GM18951 (cell line): Measurements from ENCODE around the gene TINCR.

ENCODE experiments used
- POLR2A ChIP-seq: IDR thresholded peaks from 4 replicates; pipeline ENCODE4 v1.6.1; 2011; ENCODE audit warnings: mild to moderate bottlenecking; ENCODE audit not compliant: insufficient read length, insufficient read depth; ENCODE audit errors: extremely low read depth
- in situ Hi-C: fragments of 300-500 bp; cut with MboI; formaldehyde crosslinking; loops from one replicate; pipeline ENCODE4 v1.12.0; 2022; ENCODE audit warnings: low sequenced_read_pairs, mixed read lengths, inconsistent platforms; ENCODE audit not compliant: unreplicated experiment

Gene TINCR

DNA sequence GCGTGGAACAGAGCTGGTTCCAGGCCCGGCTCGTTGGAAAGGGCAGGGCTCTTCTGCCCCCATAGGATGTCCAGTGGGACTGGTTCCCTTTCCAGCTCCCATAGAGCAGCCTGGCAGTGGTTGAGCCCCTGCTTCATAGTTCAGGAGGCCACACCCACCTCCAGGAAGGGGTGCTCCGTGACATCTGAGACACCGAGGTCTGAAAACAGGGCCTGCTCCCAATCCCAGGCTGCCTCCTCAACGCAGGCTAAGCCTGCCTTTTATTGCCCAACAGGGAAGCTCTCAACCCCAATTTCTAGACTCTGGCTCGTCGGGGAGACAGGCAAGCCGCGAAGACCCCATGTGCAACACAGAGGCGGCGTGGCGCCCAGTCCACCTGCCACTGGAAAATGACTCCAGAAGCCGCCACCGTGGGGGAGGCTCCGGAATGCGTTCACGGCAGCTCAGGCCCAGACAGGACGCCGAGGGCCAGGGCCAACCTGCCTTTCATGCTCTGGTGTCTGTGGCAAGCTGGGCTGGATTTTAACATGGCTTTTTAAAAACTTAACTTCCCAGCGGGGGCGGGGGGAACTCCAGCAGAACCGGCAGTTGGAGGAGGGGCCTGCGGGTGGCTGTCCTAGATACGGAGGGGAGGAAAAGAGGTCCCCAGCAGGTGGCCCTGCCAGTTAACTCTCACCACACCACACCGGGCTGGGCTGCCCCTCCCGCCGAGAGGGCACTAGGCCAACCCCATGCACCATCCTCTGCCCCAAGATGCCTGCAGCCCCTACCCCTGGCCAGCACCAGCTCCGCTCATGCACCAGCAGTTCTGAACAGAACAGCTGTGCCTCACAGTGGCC, 17.9 kb upstream of the TINCR start:
- no peak for TF ChIP-seq POLR2A
- in situ Hi-C loops = no loop called here

DNA sequence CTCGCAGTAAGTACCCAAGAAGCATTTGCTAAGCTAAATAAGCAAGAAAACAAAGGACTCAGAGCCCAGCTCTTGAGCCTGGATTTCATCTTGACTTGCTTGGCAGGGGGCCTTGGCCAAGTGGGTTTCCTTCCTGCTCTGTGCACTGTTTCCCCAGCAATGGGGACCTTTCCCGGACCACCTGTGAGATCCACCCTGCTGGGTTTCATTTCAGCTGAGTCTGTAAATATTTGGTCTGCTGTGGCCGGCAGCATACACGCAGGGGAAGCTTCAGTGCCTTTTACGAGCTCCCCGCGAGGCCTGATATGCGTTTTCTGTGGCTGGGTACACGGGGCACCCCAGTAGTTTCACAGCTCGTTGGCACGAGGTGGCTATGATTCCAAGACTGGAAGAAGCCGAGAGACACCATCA, 12.4 kb upstream of the TINCR start:
- no peak for TF ChIP-seq POLR2A
- in situ Hi-C loops = no loop called here

DNA sequence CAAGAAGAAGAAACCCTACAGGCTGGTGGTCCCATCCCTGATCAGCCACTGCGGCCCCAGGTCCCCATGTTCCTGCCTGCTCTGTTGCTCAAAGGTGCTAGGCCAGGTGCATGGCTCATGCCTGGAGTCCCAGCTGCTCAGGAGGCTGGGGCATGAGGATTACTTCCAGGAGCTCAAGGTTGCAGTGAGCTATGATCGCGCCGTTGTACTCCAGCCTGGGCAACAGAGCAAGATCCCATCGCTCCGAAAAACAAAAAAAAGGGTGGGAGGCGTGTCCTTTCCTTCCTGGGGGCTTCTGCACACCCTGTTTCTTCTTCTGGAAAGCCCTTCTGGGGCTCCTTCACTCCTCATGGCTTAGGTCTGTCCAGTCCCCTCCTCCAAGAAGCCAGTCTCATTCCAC, 11.9 kb upstream of the TINCR start:
- in situ Hi-C loops = no loop called here
- no peak for TF ChIP-seq POLR2A

DNA sequence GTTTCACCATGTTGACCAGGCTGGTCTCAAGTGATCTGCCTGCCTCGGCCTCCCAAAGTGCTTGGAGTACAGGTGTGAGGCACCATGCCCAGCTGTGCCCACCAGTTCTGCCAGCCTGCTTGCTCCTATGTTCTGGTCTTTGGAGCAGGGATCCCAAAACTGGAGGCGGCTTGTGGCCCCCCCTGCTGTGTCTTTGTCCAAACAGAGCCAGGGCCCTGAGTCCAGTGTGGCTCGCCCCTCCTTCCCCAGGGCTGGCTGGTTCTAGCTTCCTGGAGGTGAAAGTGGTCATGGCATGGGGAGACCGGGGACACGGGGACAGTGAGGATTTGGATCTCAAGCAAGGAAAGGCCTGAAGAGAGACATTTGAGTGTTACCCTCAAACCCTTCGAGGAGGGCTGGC, 11.5 kb upstream of the TINCR start:
- TF ChIP-seq POLR2A = no peak
- in situ Hi-C loops = no loop called here

DNA sequence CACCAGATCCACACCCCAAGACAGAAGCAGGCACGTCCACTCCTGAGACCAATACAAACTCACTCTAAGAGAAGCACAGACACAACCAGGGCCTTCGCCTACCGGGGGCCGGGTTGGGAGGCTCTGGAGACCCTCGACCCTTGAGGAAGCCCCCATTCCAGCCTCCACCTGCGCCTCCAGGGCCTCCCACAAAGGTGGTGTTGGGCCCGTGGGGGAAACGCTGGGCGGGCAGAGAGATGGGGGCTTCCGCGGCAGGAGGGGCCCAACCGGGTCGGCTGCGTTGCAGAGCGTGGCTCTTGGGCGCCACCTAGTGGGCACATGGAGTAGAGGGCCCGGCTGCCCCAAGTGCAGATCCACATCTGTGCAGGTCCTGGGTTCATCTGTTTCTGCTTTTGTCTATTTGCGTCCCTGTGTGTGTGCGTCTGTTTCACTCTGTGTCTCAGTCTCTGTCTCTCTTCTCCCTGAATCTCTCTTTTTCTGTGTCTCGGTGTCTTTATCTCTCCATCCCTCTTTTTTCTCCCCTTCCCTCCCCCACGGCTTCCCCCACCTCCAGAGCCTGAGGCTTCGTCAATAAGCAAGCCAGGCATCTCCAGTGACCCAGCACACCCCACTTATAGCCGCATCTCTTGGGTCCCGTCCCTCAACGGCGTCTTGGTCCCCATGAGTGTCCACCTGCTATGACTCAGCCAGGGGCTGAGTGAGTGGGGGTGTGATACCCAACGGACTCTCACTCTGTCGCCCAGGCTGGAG, 10.5 kb upstream of the TINCR start:
- TF ChIP-seq POLR2A = no peak
- in situ Hi-C loops = no loop called here

DNA sequence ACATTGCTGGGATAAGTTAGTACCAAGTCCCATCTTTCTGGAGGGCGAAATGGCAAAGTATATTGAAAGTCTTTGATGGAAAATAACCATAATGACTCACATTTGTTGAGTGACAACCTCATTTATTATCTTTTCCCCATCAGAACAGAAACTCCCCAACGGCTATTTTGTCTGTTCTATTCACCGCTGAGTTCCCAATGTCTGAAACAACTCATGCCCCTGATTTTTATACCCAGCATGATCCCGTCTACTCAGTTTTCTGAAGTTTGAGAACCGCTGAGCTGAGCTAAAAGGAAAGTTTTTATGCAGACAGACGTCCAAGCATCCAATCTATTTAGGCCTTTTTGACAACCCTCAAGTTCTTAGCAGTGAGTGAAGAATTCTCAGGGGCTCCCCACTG, 7.8 kb upstream of the TINCR start:
- in situ Hi-C loops = no loop called here
- no peak for TF ChIP-seq POLR2A

DNA sequence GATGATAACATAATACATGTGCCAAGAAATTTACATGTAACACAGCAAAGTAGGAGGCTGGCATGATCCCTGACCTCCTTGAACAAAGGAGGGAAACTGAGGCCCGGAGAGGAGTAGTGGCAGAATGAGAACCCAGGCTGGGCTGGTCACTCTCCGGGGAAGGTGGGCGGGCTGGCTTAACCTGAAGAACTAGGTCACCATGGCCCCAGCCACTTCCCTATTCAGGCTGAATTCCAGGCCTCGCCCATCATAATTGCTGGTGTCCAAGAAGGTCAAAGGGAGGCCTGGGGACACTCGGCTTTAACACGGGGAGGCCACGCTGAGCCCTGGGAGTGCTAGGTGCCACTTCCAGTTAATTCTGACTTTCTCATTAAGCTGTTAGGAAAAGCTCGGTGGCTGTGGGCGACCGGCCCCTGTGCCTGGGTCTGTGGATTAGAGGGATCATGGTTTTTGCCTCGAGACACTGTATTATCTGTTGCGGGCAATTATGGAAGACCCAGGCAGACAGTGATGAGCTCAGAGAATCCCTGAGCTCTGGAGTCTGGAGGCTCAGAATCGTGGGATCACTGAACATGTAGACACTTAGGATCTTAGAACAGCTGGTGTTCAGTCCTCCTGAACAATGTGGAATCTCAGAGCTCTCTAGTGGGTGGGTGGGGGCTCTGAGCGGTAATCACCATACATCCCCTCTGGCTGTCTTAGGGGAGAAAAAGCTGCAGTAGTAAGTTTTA, 5.0 kb upstream of the TINCR start:
- TF ChIP-seq POLR2A = no peak
- in situ Hi-C loops = no loop called here

DNA sequence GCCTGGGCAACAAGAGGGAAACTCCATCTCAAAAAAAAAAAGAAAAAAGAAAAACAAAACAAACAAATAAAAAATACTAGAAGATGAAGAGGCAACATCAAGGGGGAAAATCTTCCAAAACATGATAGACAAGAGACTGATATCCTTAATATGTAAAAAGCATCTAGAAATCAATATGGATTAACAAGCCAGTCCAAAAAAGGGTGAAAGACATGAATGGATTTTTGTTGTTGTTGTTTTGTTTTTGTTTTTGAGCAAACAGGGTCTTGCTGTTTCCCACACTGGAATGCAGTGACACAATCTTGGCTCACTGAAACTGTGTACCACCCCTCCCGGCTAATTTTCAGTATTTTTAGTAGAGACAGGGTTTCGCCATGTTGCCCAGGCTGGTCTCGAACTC, 4.0 kb upstream of the TINCR start:
- no peak for TF ChIP-seq POLR2A
- in situ Hi-C loops = no loop called here

DNA sequence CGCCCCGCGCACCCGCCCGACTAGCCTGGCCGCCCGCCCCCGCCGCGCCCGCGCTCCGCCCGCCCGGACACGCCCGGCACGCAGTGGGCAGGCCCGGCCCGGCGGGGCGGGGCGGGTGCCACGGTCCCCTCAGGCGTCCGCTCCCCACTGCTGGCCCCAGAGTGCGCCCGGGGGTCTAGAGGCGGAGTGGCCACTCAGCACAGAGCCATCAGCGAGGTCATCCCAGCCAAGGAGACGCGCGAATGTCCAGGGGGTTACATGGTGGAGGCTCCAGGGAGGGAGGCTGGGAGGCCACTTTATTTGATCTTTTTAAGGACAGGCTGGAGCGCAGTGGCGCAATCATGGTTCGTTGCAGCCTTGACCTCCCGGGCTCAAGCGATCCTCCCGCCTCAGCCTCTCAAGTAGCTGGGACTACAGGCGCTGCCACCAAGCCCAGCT, 236 bp upstream of the TINCR start:
- no peak for TF ChIP-seq POLR2A
- in situ Hi-C loops = no loop called here

DNA sequence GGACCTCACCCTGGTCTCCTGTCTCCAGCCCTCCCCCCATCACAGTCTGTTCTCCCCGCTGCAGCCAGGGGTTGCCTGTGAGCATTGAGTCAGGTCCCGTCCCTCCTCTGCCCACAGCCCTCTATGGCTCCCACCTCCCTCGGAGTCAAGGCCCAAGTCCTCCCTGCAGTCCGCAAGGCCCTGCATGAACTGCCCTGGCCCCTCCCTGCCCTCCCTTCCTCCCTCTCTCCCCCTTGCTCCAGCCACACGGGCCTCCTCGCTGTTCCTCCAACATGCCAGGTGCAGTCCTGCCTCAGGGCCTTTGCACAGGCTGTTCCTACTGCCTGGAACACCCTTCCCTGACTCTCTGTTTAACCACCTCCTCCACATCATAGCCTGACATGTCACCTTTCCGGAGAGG, 2.8 kb downstream of the TINCR start:
- in situ Hi-C loops = no loop called here
- TF ChIP-seq POLR2A = no peak

DNA sequence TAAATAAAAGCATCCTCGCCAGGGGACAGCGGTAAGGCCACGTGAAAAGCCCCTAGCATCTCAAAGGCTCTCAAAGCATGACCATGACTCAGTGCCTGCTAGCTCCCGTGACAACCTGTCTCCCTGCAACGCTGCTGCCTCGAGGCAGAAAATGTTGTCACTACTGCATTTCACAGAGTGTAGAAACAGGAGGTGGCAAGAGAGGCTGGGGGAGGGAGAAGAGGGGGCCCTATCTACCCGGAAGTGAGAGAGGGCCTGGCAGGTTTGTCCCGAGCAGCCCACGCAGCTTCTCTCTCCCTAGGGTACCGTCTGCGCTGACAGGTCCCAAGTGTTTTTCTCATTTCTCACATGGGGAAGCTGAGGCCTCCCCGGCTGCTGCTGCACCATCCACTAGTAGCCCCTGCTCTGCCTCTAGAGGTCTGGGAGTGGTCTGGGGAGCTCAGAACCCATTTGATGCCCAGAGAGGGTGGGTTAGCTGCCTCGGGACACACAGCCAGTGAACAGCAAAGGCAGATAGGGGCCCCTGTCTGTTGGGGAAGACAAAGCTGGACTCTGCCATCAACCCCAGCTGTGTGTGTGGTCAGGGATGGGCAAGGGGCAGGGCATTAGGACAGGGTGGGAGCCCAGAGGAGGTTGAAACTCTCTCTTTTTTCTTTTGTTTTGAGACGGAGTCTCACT, 3.7 kb downstream of the TINCR start:
- no peak for TF ChIP-seq POLR2A
- in situ Hi-C loops = no loop called here

DNA sequence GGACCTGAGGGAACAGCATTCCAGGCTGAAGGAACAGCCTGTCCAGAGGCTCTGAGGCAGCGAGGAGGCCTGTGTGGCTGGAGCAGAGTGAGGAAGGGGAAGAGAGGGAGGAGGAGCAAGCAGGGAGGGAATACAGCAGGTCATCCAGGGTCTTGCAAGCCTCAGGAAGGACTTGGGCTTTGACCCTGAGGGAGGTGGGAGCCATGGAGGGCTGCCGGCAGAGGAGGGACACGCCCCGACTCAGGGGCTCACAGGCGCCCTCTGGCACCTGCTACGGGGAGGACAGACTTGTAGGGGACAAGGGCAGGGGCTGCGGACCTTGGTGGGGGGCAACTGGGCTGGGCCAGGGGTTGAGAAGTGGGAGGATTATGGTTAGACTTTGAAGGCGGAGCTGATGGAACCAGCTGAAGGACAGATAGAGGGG, 4.7 kb downstream of the TINCR start:
- no peak for TF ChIP-seq POLR2A
- in situ Hi-C loops = no loop called here

DNA sequence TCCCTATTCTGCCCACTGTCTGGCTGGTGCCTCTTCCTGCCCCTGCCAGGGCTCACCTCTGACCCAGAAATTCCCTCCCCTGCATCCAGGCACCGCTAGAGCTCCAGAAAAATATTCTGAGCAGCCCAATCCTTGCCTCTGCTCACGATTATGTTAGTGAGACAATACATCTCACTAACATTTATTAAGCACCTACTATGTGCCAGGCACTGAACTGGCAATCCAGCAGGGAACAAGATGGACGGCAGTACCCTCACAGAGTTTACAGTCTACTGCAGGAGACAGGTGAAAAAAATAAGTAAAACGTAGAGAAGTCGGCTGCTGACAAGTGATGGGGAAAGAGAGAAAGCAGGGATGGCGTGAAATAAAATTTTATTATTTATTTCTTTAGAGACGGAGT, 5.5 kb downstream of the TINCR start:
- TF ChIP-seq POLR2A = no peak
- in situ Hi-C loops = no loop called here
